ENCODE data around the gene BCL10.

GRCh38 chr1:85259912-85260274 is 16.5 kb downstream of the BCL10 start:
- no peak for TF ChIP-seq POLR2A (IDR thresholded peaks at IDR 0.05)
- no peak for TF ChIP-seq CTCF (IDR thresholded peaks at IDR 0.05)

Data from lower leg skin (tissue), 3 donors.